H9 (cell line): Measurements from ENCODE around the gene CFAP299. TPM values are rescaled to one million over a fixed set of nuclear protein-coding genes. Genes with fewer than 3 reads are reported as not detected.

Source experiments
- DNase-seq: peaks from one replicate; pipeline ENCODE4 v3.0.0-alpha.2; 2017
- H2AFZ ChIP-seq: one replicate; pipeline ENCODE4 v1.6.1; 2013; ENCODE audit warnings: mild to moderate bottlenecking, low read length, control low read depth, moderate library complexity
- H2AK5ac ChIP-seq: 2 replicates; pipeline ENCODE4 v1.6.1; 2013; ENCODE audit warnings: low read length, control low read depth, mixed read lengths; ENCODE audit not compliant: insufficient read length
- H2BK120ac ChIP-seq: one replicate; pipeline ENCODE4 v1.6.1; 2013; ENCODE audit warnings: low read depth, mild to moderate bottlenecking, low read length, control low read depth, inconsistent platforms; ENCODE audit not compliant: poor library complexity, severe bottlenecking
- H2BK12ac ChIP-seq: 2 replicates; pipeline ENCODE4 v1.6.1; 2013; ENCODE audit warnings: low read length, control low read depth, mixed read lengths, low read depth; ENCODE audit not compliant: insufficient read length
- H2BK15ac ChIP-seq: 2 replicates; pipeline ENCODE4 v1.6.1; 2013; ENCODE audit warnings: low read depth, low read length, control low read depth
- H2BK20ac ChIP-seq: one replicate; pipeline ENCODE4 v1.6.1; 2013; ENCODE audit warnings: low read depth, mild to moderate bottlenecking, low read length, control low read depth, inconsistent platforms; ENCODE audit not compliant: poor library complexity, severe bottlenecking
- H2BK5ac ChIP-seq: 2 replicates; pipeline ENCODE4 v1.6.1; 2013; ENCODE audit warnings: low read length, control low read depth, mixed read lengths; ENCODE audit not compliant: insufficient read length
- H3K14ac ChIP-seq: 2 replicates; pipeline ENCODE4 v1.6.1; 2013; ENCODE audit warnings: low read length, control low read depth; ENCODE audit not compliant: insufficient read depth
- H3K18ac ChIP-seq: 2 replicates; pipeline ENCODE4 v1.6.1; 2013; ENCODE audit warnings: low read depth, mild to moderate bottlenecking, mixed read lengths, low read length, control low read depth; ENCODE audit not compliant: insufficient read length
- H3K23ac ChIP-seq: 2 replicates; pipeline ENCODE4 v1.6.1; 2013; ENCODE audit warnings: low read length, control low read depth, mixed read lengths, low read depth; ENCODE audit not compliant: insufficient read length
- H3K23me2 ChIP-seq: 2 replicates; pipeline ENCODE4 v1.6.1; 2013; ENCODE audit warnings: low read depth, mild to moderate bottlenecking, mixed read lengths, low read length, control low read depth; ENCODE audit not compliant: insufficient read length, poor library complexity, severe bottlenecking
- H3K27ac ChIP-seq: 2 replicates; pipeline ENCODE4 v1.5.1; 2013; ENCODE audit warnings: low read length, control low read depth, mixed read lengths, low read depth; ENCODE audit not compliant: insufficient read length
- H3K27me3 ChIP-seq: 2 replicates; pipeline ENCODE4 v1.6.1; 2013; ENCODE audit warnings: low read length, control low read depth, inconsistent platforms; ENCODE audit not compliant: insufficient read depth
- H3K4ac ChIP-seq: 2 replicates; pipeline ENCODE4 v1.6.1; 2013; ENCODE audit warnings: low read depth, mild to moderate bottlenecking, control low read depth, inconsistent platforms, low read length, moderate library complexity
- H3K4me1 ChIP-seq: 2 replicates; pipeline ENCODE4 v1.6.1; 2013; ENCODE audit warnings: low read length, control low read depth, inconsistent platforms; ENCODE audit not compliant: insufficient read depth
- H3K4me2 ChIP-seq: 2 replicates; pipeline ENCODE4 v1.6.1; 2013; ENCODE audit warnings: low read length, control low read depth, mixed read lengths; ENCODE audit not compliant: insufficient read length, insufficient read depth
- H3K56ac ChIP-seq: 2 replicates; pipeline ENCODE4 v1.6.1; 2013; ENCODE audit warnings: low read depth, mild to moderate bottlenecking, mixed read lengths, low read length, control low read depth; ENCODE audit not compliant: insufficient read length
- H3K79me1 ChIP-seq: 2 replicates; pipeline ENCODE4 v1.6.1; 2013; ENCODE audit warnings: low read depth, mild to moderate bottlenecking, moderate library complexity, low read length, control low read depth, inconsistent platforms; ENCODE audit not compliant: insufficient read depth, poor library complexity, severe bottlenecking
- H3K79me2 ChIP-seq: 2 replicates; pipeline ENCODE4 v1.6.1; 2013; ENCODE audit warnings: low read length, control low read depth, inconsistent platforms; ENCODE audit not compliant: insufficient read depth
- H3K9ac ChIP-seq: 2 replicates; pipeline ENCODE4 v1.6.1; 2013; ENCODE audit warnings: low read length, control low read depth, mixed read lengths; ENCODE audit not compliant: insufficient read length; ENCODE audit errors: extremely low read depth
- H3K9me3 ChIP-seq: one replicate; pipeline ENCODE4 v1.6.1; 2013; ENCODE audit warnings: low read depth, low read length, inconsistent platforms; ENCODE audit not compliant: control insufficient read depth
- H3T11ph ChIP-seq: one replicate; pipeline ENCODE4 v1.6.1; 2013; ENCODE audit warnings: mild to moderate bottlenecking, low read length, control low read depth, inconsistent platforms
- H4K20me1 ChIP-seq: one replicate; pipeline ENCODE4 v1.6.1; 2013; ENCODE audit not compliant: control insufficient read depth, insufficient read length, insufficient read depth
- H4K5ac ChIP-seq: 2 replicates; pipeline ENCODE4 v1.6.1; 2013; ENCODE audit warnings: low read depth, mild to moderate bottlenecking, mixed read lengths, low read length, control low read depth; ENCODE audit not compliant: insufficient read length
- H4K8ac ChIP-seq: replicated peaks from 2 replicates; pipeline ENCODE4 v1.6.1; 2013; ENCODE audit warnings: low read length, control low read depth, mixed read lengths, low read depth; ENCODE audit not compliant: insufficient read length
- H4K91ac ChIP-seq: 2 replicates; pipeline ENCODE4 v1.6.1; 2013; ENCODE audit warnings: low read depth, mild to moderate bottlenecking, moderate library complexity, mixed read lengths, low read length, control low read depth; ENCODE audit not compliant: insufficient read length
- H3K27ac Mint-ChIP-seq, 3 experiments: 2 replicates in 2 of 3; 3 replicates in 1 of 3; pipeline ENCODE4 v1.8.0; 2020 to 2021; ENCODE audit warnings: mixed read lengths in 3 of 3, mild to moderate bottlenecking in 1 of 3, moderate library complexity in 1 of 3
- H3K27me3 Mint-ChIP-seq: 2 replicates; pipeline ENCODE4 v1.8.0; 2021; ENCODE audit warnings: low read depth, mild to moderate bottlenecking, moderate library complexity, mixed read lengths
- H3K36me3 Mint-ChIP-seq, 3 experiments: 2 replicates in 2 of 3; 3 replicates in 1 of 3; pipeline ENCODE4 v1.8.0; 2020 to 2021; ENCODE audit warnings: low read depth in 3 of 3, mixed read lengths in 3 of 3; ENCODE audit not compliant: insufficient read depth in 1 of 3
- H3K4me1 Mint-ChIP-seq, 2 experiments: 2 replicates each; pipeline ENCODE4 v1.8.0; 2020; ENCODE audit warnings: mixed read lengths in 2 of 2
- H3K4me3 Mint-ChIP-seq, 2 experiments: 2 replicates in 1 of 2; 3 replicates in 1 of 2; pipeline ENCODE4 v1.8.0; 2020 to 2021; ENCODE audit warnings: mild to moderate bottlenecking in 2 of 2, mixed read lengths in 2 of 2, moderate library complexity in 1 of 2
- H3K9me3 Mint-ChIP-seq, 2 experiments: 2 replicates in 1 of 2; 3 replicates in 1 of 2; pipeline ENCODE4 v1.8.0; 2020; ENCODE audit warnings: mild to moderate bottlenecking in 2 of 2, mixed read lengths in 2 of 2, moderate library complexity in 1 of 2
- WGBS: extraction: QIAGEN DNeasy Blood & Tissue Kit; methylation state at CpG from one replicate; pipeline ENCODE4 v1.1.7; 2013; ENCODE audit warnings: missing lambda C conversion rate, low lambda C conversion rate, mixed read lengths; ENCODE audit not compliant: insufficient read length; ENCODE audit errors: extremely low coverage; 5-methylcytosine and 5-hydroxymethylcytosine counted together
- total RNA-seq: library from RNA; stranded (reverse); gene quantifications from 2 replicates; pipeline ENCODE4 v1.2.1, GENCODE V29; 2021
- TF ChIP-seq, protein P1 (sequence below): fragments of 200-600 bp; sonication (generic); conservative IDR thresholded peaks from 3 replicates; pipeline ENCODE4 v1.8.0; 2021; ENCODE audit warnings: antibody characterized with exemption, mild to moderate bottlenecking

Gene CFAP299
- total RNA-seq, 1 experiment from 2014 or later, result not detected

DNA sequence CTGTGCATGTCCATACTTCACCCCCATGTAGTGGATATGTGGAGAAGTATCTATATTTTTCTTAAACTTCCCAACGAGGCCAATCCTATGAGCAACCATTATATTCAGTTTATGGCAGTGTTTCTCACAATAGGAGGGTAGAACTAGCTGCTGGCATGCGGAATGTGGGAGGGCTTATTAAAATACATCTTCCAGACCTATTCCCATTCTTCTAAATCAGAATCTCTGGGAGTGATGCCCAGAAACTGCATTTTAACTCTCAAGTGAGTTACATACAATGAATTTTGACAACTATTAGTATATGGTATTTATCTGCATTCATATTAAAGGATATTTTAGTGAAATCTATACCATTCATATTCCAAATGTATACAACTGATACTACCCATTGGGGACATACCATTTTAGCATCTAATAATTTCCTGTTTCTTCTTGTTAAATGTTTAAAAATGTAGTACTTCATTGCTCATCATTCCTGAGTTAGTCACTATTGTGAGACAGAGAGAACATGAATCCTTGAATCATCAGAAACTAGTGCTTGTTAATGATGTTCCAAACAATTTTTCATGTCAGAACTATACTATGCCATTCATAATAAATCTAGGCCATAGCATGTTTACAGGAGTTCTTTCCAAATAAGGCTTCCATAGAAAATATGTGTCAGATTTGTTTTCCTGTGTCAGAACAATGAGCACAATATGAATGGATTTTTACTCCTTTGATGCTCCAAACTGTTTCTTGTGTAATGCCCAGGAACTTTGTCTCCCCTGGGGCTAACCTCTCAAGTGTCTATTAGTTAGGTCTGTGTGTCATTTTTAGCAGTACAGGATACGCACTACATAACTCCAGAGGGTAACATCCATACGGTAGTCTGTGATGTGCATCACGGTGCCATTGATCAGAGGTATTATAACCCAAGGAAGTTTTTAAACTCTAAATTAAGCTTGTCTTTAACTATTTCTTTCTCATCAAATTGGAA is 496.1 kb downstream of the CFAP299 start:
- H3K27me3 Mint-ChIP-seq, result no peaks in the 10 kb centered on the region
- Histone ChIP-seq H3K56ac (no peak overlapping the region), H2BK120ac (no peak overlapping the region), H3K18ac (no peak overlapping the region), H3K79me1 (no peaks in the 10 kb centered on the region), H2BK12ac (no peak overlapping the region), H3T11ph (no peak overlapping the region), H3K9me3 (no peaks in the 10 kb centered on the region), H4K5ac (no peak overlapping the region), H2AFZ (no peak overlapping the region), H3K4me2 (no peak overlapping the region), H3K23ac (no peak overlapping the region), H3K27ac (no peak overlapping the region), H4K8ac (no peak overlapping the region), H3K79me2 (no peaks in the 10 kb centered on the region), H4K20me1 (no peaks in the 10 kb centered on the region), H3K9ac (no peak overlapping the region), H3K4me1 (no peaks in the 10 kb centered on the region), H2BK15ac (no peak overlapping the region), H4K91ac (no peak overlapping the region), H3K14ac (no peak overlapping the region), H3K27me3 (no peaks in the 10 kb centered on the region), H3K4ac (no peak overlapping the region), H2BK20ac (no peak overlapping the region), H3K23me2 (no peaks in the 10 kb centered on the region), H2BK5ac (no peak overlapping the region), H2AK5ac (no peak overlapping the region)
- H3K36me3 Mint-ChIP-seq, result no peaks in the 10 kb centered on the region
- peaks cover 0 to 5% of the 10 kb centered on the region in 2 experiments; a peak in 1 of 5 replicates for H3K9me3 Mint-ChIP-seq
- H3K27ac Mint-ChIP-seq, result no peak overlapping the region
- H3K4me1 Mint-ChIP-seq, result no peaks in the 10 kb centered on the region
- no peak for DNase-seq
- no peak overlapping the region for H3K4me3 Mint-ChIP-seq
- no CpG with 5 or more reads among the region's 5 CpGs for WGBS
- TF ChIP-seq, protein P1, sequence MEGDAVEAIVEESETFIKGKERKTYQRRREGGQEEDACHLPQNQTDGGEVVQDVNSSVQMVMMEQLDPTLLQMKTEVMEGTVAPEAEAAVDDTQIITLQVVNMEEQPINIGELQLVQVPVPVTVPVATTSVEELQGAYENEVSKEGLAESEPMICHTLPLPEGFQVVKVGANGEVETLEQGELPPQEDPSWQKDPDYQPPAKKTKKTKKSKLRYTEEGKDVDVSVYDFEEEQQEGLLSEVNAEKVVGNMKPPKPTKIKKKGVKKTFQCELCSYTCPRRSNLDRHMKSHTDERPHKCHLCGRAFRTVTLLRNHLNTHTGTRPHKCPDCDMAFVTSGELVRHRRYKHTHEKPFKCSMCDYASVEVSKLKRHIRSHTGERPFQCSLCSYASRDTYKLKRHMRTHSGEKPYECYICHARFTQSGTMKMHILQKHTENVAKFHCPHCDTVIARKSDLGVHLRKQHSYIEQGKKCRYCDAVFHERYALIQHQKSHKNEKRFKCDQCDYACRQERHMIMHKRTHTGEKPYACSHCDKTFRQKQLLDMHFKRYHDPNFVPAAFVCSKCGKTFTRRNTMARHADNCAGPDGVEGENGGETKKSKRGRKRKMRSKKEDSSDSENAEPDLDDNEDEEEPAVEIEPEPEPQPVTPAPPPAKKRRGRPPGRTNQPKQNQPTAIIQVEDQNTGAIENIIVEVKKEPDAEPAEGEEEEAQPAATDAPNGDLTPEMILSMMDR, result no peak
